ENCODE measurements around the gene MCC.
A peak's percentile ranks its signal among the peaks of the same experiment; 100 is the strongest.

MCC gene

DNA sequence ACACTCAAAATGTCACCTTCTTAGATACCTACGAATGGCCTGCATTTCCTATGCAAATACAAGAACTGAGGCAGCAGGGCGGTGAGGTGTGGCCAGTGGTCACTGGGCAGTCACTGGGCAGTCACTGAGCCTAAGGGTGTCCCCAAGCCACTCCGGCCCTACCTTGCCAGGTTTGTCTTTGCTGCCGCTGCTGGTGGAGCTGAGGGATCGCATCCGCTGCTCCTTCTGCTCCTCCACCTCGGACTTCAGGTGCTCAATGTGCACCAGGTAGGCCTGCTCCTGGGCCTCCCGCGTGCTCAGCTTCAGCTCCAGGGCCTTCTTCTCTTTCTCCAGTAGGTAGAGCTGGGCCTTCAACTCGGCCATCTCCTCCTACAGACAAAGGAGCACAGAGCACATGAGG, 439.3 kb downstream of the MCC start:
- no peak for DNase-seq (ENCODE audit: low read depth in 1 of 2, low spot score in 1 of 2)
- TF ChIP-seq GABPA (IDR thresholded peaks at IDR 0.05; ENCODE audit: low read depth) (no peak), POLR2AphosphoS5 (IDR thresholded peaks at IDR 0.05; ENCODE audit: low read depth) (no peak), SPI1 (IDR thresholded peaks at IDR 0.05; ENCODE audit: borderline replicate concordance, low read depth) (no peak)
- TF ChIP-seq, protein P1, sequence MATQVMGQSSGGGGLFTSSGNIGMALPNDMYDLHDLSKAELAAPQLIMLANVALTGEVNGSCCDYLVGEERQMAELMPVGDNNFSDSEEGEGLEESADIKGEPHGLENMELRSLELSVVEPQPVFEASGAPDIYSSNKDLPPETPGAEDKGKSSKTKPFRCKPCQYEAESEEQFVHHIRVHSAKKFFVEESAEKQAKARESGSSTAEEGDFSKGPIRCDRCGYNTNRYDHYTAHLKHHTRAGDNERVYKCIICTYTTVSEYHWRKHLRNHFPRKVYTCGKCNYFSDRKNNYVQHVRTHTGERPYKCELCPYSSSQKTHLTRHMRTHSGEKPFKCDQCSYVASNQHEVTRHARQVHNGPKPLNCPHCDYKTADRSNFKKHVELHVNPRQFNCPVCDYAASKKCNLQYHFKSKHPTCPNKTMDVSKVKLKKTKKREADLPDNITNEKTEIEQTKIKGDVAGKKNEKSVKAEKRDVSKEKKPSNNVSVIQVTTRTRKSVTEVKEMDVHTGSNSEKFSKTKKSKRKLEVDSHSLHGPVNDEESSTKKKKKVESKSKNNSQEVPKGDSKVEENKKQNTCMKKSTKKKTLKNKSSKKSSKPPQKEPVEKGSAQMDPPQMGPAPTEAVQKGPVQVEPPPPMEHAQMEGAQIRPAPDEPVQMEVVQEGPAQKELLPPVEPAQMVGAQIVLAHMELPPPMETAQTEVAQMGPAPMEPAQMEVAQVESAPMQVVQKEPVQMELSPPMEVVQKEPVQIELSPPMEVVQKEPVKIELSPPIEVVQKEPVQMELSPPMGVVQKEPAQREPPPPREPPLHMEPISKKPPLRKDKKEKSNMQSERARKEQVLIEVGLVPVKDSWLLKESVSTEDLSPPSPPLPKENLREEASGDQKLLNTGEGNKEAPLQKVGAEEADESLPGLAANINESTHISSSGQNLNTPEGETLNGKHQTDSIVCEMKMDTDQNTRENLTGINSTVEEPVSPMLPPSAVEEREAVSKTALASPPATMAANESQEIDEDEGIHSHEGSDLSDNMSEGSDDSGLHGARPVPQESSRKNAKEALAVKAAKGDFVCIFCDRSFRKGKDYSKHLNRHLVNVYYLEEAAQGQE (IDR thresholded peaks at IDR 0.05; ENCODE audit: insufficient replicate concordance, low read depth): no peak
- TF ChIP-seq, protein P2, sequence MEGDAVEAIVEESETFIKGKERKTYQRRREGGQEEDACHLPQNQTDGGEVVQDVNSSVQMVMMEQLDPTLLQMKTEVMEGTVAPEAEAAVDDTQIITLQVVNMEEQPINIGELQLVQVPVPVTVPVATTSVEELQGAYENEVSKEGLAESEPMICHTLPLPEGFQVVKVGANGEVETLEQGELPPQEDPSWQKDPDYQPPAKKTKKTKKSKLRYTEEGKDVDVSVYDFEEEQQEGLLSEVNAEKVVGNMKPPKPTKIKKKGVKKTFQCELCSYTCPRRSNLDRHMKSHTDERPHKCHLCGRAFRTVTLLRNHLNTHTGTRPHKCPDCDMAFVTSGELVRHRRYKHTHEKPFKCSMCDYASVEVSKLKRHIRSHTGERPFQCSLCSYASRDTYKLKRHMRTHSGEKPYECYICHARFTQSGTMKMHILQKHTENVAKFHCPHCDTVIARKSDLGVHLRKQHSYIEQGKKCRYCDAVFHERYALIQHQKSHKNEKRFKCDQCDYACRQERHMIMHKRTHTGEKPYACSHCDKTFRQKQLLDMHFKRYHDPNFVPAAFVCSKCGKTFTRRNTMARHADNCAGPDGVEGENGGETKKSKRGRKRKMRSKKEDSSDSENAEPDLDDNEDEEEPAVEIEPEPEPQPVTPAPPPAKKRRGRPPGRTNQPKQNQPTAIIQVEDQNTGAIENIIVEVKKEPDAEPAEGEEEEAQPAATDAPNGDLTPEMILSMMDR (IDR thresholded peaks at IDR 0.05; ENCODE audit: insufficient read depth, low read length): no peak

GRCh38 chr5:113047733-113048652, 440.3 kb downstream of the MCC start:
- DNase-seq (ENCODE audit: low read depth in 1 of 2, low spot score in 1 of 2): peak; percentile 5 to 8
- TF ChIP-seq SPI1 (IDR thresholded peaks at IDR 0.05; ENCODE audit: borderline replicate concordance, low read depth) (no peak), POLR2AphosphoS5 (IDR thresholded peaks at IDR 0.05; ENCODE audit: low read depth) (no peak), GABPA (IDR thresholded peaks at IDR 0.05; ENCODE audit: low read depth) (no peak)
- TF ChIP-seq, protein P1 (IDR thresholded peaks at IDR 0.05; ENCODE audit: insufficient replicate concordance, low read depth): no peak
- TF ChIP-seq, protein P2 (IDR thresholded peaks at IDR 0.05; ENCODE audit: insufficient read depth, low read length): no peak

More for the DNA sequence above, 439.3 kb downstream of the MCC start:
- H3K27me3 ChIP-seq (ENCODE audit: insufficient read depth, poor library complexity, severe bottlenecking): no peaks in the 10 kb centered on the region
- no peak overlapping the region for H3K4me3 ChIP-seq (replicated peaks; ENCODE audit: insufficient read depth, low read length)
- no peak overlapping the region for H3K27ac ChIP-seq (replicated peaks)

DNA sequence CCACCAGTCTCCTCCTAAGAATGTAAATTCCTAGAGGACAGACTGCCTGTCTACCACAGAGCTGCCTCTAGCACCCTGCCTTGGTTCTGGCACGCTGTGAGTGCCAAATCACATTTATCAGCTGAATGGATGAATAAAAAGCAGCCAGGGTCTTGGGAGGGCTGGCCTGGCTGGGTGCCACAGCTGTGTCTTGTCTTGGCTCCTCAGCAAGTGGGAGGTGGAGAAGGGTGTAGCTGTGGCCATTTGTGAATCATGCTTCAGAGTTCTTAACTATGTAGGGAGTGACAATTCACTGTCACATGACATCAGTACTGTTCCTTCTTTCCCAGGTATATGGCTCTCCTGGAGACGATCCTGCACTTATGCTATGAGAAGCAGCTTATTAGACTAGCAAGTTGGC, 441.0 kb downstream of the MCC start:
- Histone ChIP-seq H3K27me3 (ENCODE audit: insufficient read depth, poor library complexity, severe bottlenecking) (no peaks in the 10 kb centered on the region), H3K27ac (replicated peaks) (no peak overlapping the region), H3K4me3 (replicated peaks; ENCODE audit: insufficient read depth, low read length) (no peak overlapping the region)
- TF ChIP-seq SPI1 (IDR thresholded peaks at IDR 0.05; ENCODE audit: borderline replicate concordance, low read depth) (no peak), POLR2AphosphoS5 (IDR thresholded peaks at IDR 0.05; ENCODE audit: low read depth) (no peak), GABPA (IDR thresholded peaks at IDR 0.05; ENCODE audit: low read depth) (no peak)
- TF ChIP-seq, protein P1 (IDR thresholded peaks at IDR 0.05; ENCODE audit: insufficient replicate concordance, low read depth): no peak
- TF ChIP-seq, protein P2 (IDR thresholded peaks at IDR 0.05; ENCODE audit: insufficient read depth, low read length): no peak
- DNase-seq (ENCODE audit: low read depth in 1 of 2, low spot score in 1 of 2): no peak

More at GRCh38 chr5:113047733-113048652, 440.3 kb downstream of the MCC start:
- Histone ChIP-seq H3K27ac (replicated peaks) (no peak overlapping the region), H3K27me3 (ENCODE audit: insufficient read depth, poor library complexity, severe bottlenecking) (no peaks in the 10 kb centered on the region), H3K4me3 (replicated peaks; ENCODE audit: insufficient read depth, low read length) (peak overlapping the region; percentile 18)
